ENCODE measurements around the gene TNNT2. TPM values are rescaled to one million over a fixed set of nuclear protein-coding genes. Genes with fewer than 3 reads are reported as not detected.

TNNT2 gene
- total and polyA plus RNA-seq, 7 donors: 0.52 to 26.6 (median 5.7) TPM

- H3K27ac ChIP-seq: no peak overlapping the region
- TF ChIP-seq CTCF (IDR thresholded peaks at IDR 0.05): no peak
These were observed 12.2 kb downstream of the TNNT2 start for GRCh38 chr1:201365251-201365650.

GRCh38 chr1:201364808-201365105, 12.7 kb downstream of the TNNT2 start:
- TF ChIP-seq CTCF (IDR thresholded peaks at IDR 0.05): no peak
- H3K4me3 ChIP-seq: no peak overlapping the region
- no peak overlapping the region for H3K27ac ChIP-seq
- H3K9me3 ChIP-seq: no peaks in the 10 kb centered on the region
- intact Hi-C loops (cut with DNase I): no loop called here
- ATAC-seq: no peak
- 85 to 94% (median 85%) methylated on average over 6 of the region's 6 CpGs for WGBS, 3 donors
- no peaks in the 10 kb centered on the region for H3K4me1 ChIP-seq
- H3K27me3 ChIP-seq (ENCODE audit: insufficient read depth in 3 of 3, low read length in 2 of 3): no peaks in the 10 kb centered on the region
- DNase-seq: peak in 1 of 2 donors; percentile 23
- no peaks in the 10 kb centered on the region for H3K36me3 ChIP-seq (ENCODE audit: insufficient read depth in 1 of 2, low read depth in 1 of 2)

More at GRCh38 chr1:201365251-201365650, 12.2 kb downstream of the TNNT2 start:
- H3K36me3 ChIP-seq (ENCODE audit: insufficient read depth in 1 of 2, low read depth in 1 of 2): no peaks in the 10 kb centered on the region
- no peak overlapping the region for H3K4me3 ChIP-seq
- DNase-seq (peak in 1 of 2 donors; percentile 49), ATAC-seq (no peak)
- no peaks in the 10 kb centered on the region for H3K4me1 ChIP-seq
- no peaks in the 10 kb centered on the region for H3K27me3 ChIP-seq (ENCODE audit: insufficient read depth in 3 of 3, low read length in 2 of 3)
- H3K9me3 ChIP-seq: no peaks in the 10 kb centered on the region
- WGBS, 3 donors: 78 to 87% (median 87%) methylated on average over 11 of the region's 11 CpGs
- intact Hi-C loops (cut with DNase I): no loop called here

GRCh38 chr1:201363467-201363866, 14.0 kb downstream of the TNNT2 start:
- intact Hi-C loops (cut with DNase I): loop anchor here in 1 of 2 donors (2.0 kb wide), 1 partner anchor 109 kb away; no protein-coding TSS in a partner anchor
- H3K36me3 ChIP-seq (ENCODE audit: insufficient read depth in 1 of 2, low read depth in 1 of 2): no peaks in the 10 kb centered on the region

DNA sequence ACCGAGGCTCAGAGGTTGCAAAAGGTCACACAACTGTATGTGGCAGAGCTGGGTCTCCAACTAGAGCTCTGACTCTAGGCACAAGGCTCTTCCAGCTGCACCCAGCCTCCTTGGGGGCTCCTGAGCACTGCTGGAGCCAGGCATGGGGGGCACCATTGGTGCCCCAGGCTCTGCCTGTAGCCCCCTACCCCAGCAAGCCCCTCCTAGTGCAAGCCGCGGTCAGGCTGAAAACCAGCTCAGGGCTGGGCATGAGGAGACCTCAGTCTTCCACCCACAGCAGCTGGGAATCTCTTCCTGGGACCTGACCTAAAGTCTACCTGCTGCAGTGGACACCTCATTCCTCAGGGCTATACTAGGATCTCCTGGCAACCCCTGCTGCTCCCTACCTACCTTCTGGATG, 14.6 kb downstream of the TNNT2 start:
- no peaks in the 10 kb centered on the region for H3K4me1 ChIP-seq
- no peak overlapping the region for H3K4me3 ChIP-seq
- no peaks in the 10 kb centered on the region for H3K9me3 ChIP-seq
- no peak for ATAC-seq
- no peak overlapping the region for H3K27ac ChIP-seq
- H3K27me3 ChIP-seq (ENCODE audit: insufficient read depth in 3 of 3, low read length in 2 of 3): no peaks in the 10 kb centered on the region
- no peak for TF ChIP-seq CTCF (IDR thresholded peaks at IDR 0.05)
- 92 to 96% (median 92%) methylated on average over 3 of the region's 3 CpGs for WGBS, 3 donors
- DNase-seq: peak in 1 of 2 donors; percentile 9
- intact Hi-C loops (cut with DNase I): loop anchor here in 1 of 2 donors (2.0 kb wide), 1 partner anchor 108 kb away; no protein-coding TSS in a partner anchor
- H3K36me3 ChIP-seq (ENCODE audit: insufficient read depth in 1 of 2, low read depth in 1 of 2): no peaks in the 10 kb centered on the region

More at GRCh38 chr1:201363467-201363866, 14.0 kb downstream of the TNNT2 start:
- Histone ChIP-seq H3K9me3 (no peaks in the 10 kb centered on the region), H3K27ac (no peak overlapping the region), H3K27me3 (ENCODE audit: insufficient read depth in 3 of 3, low read length in 2 of 3) (no peaks in the 10 kb centered on the region), H3K4me3 (no peak overlapping the region), H3K4me1 (no peaks in the 10 kb centered on the region)
- ATAC-seq: no peak
- TF ChIP-seq CTCF (IDR thresholded peaks at IDR 0.05): no peak
- WGBS, 3 donors: 62 to 79% (median 65%) methylated on average over 8 of the region's 8 CpGs
- DNase-seq: peak in 1 of 2 donors; percentile 27
